AG04450 (cell line): ENCODE measurements around the gene RNF213. TPM values are rescaled to one million over a fixed set of nuclear protein-coding genes. Genes with fewer than 3 reads are reported as not detected.
A peak's percentile ranks its signal among the peaks of the same experiment; 100 is the strongest.

ENCODE experiments used
- CTCF ChIA-PET: fragments of 300-600, 350-600 bp; formaldehyde crosslinking; extraction: SDS; loops from one replicate; lab custom pipeline; 2022; ENCODE audit warnings: antibody characterized with exemption, inconsistent platforms; lab: Charles Lee
- POLR2A ChIA-PET: fragments of 350-600 bp; formaldehyde crosslinking; extraction: SDS; loops from one replicate; lab custom pipeline; 2021; ENCODE audit warnings: antibody characterized with exemption, inconsistent platforms; lab: Yijun Ruan, JAX
- DNase-seq: peaks from one replicate; pipeline ENCODE4 v3.0.0-alpha.2; 2011; ENCODE audit warnings: low read depth, low spot score
- H3K27ac ChIP-seq: one replicate; pipeline ENCODE4 v1.5.1; 2012; ENCODE audit warnings: low read depth, low read length, control low read depth
- H3K27me3 ChIP-seq: one replicate; pipeline ENCODE4 v1.6.0; 2012; ENCODE audit warnings: low read length; ENCODE audit not compliant: control insufficient read depth, insufficient read depth
- H3K4me3 ChIP-seq: 2 replicates; pipeline ENCODE4 v1.5.1; 2011; ENCODE audit warnings: mild to moderate bottlenecking, low read depth, low read length, control low read depth
- H3K9me3 ChIP-seq: 2 replicates; pipeline ENCODE4 v1.5.1; 2012; ENCODE audit warnings: low read length; ENCODE audit not compliant: control insufficient read depth, insufficient read depth
- polyA plus RNA-seq: library from polyadenylated mRNA; depleted of rRNA; stranded (reverse); fragments of >200 nt; gene quantifications from 2 replicates; pipeline ENCODE4 v1.2.3, GENCODE V29; 2011
- TF ChIP-seq, protein P1 (sequence below): IDR thresholded peaks from 2 replicates; pipeline ENCODE4 v1.5.1; 2011; ENCODE audit warnings: low read depth, low read length, control low read depth, inconsistent platforms

RNF213 gene
- polyA plus RNA-seq, 1 experiment = 46.8 TPM

DNA sequence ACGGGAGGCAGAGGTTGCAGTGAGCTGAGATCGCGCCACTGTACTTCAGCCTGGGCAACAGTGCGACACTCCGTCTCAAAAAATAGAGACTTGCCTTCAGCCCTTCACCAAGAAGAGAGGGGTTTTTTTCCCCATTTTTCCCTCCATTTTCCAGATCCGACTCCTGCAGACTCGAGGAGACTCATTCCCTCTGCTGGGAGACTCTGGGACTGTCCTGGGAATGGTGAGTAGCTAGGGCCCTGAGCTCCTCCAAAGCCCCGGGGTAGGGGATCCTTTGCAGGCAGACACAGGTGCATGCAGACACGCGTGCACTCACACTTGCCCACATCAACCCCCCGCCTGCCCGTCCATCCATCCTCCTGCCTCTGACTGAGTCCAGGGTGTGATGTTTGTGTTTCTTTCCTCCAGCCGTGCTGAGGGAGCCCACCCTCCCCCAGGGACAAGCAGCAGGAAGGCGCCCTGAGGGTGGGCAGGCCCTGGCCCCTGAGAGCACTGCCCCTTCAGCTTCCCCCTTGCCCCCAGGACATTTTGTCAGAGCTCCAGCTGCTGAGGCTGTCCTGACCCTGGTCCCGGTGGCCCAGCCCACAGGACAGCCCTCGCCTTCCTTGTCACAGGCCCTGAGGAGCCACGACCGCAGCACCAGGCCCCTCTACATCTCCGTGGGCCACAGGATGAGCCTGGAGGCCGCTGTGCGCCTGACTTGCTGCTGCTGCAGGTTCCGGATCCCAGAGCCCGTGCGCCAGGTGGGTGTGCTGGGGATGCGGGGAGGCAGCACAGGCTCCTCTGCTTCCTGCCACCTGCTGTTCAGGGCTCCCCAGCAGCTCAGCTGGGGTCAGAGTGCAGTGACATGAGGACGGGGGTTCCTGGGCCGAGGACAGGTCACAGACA is 164.5 kb downstream of the RNF213 start:
- TF ChIP-seq, protein P1, sequence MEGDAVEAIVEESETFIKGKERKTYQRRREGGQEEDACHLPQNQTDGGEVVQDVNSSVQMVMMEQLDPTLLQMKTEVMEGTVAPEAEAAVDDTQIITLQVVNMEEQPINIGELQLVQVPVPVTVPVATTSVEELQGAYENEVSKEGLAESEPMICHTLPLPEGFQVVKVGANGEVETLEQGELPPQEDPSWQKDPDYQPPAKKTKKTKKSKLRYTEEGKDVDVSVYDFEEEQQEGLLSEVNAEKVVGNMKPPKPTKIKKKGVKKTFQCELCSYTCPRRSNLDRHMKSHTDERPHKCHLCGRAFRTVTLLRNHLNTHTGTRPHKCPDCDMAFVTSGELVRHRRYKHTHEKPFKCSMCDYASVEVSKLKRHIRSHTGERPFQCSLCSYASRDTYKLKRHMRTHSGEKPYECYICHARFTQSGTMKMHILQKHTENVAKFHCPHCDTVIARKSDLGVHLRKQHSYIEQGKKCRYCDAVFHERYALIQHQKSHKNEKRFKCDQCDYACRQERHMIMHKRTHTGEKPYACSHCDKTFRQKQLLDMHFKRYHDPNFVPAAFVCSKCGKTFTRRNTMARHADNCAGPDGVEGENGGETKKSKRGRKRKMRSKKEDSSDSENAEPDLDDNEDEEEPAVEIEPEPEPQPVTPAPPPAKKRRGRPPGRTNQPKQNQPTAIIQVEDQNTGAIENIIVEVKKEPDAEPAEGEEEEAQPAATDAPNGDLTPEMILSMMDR = no peak
- no peaks in the 10 kb centered on the region; the same call in 1 of the 2 replicates for H3K9me3 ChIP-seq
- POLR2A ChIA-PET = interaction anchor here (1.0 kb wide), 1 partner anchor 7 kb away, joined by 3 read pairs; no protein-coding TSS in a partner anchor
- no peak overlapping the region for H3K4me3 ChIP-seq
- CTCF ChIA-PET = interaction anchor here (0.6 to 4.0 kb wide), 3 partner anchors 143 to 202 kb away, joined by 3 to 28 read pairs (median 3); no protein-coding TSS in a partner anchor
- DNase-seq = no peak
- H3K27me3 ChIP-seq = no peaks in the 10 kb centered on the region
- no peak overlapping the region for H3K27ac ChIP-seq

GRCh38 chr17:80425835-80426426 is 165.3 kb downstream of the RNF213 start:
- Histone ChIP-seq H3K9me3 (no peaks in the 10 kb centered on the region; the same call in 1 of the 2 replicates), H3K27ac (no peak overlapping the region), H3K4me3 (no peak overlapping the region), H3K27me3 (no peaks in the 10 kb centered on the region)
- ChIA-PET POLR2A (interaction anchor here (1.0 kb wide), 1 partner anchor 8 kb away, joined by 3 read pairs; no protein-coding TSS in a partner anchor), CTCF (interaction anchor here (4.0 kb wide), 1 partner anchor 149 kb away, joined by 28 read pairs; no protein-coding TSS in a partner anchor)
- no peak for DNase-seq
- TF ChIP-seq, protein P1 = no peak

DNA sequence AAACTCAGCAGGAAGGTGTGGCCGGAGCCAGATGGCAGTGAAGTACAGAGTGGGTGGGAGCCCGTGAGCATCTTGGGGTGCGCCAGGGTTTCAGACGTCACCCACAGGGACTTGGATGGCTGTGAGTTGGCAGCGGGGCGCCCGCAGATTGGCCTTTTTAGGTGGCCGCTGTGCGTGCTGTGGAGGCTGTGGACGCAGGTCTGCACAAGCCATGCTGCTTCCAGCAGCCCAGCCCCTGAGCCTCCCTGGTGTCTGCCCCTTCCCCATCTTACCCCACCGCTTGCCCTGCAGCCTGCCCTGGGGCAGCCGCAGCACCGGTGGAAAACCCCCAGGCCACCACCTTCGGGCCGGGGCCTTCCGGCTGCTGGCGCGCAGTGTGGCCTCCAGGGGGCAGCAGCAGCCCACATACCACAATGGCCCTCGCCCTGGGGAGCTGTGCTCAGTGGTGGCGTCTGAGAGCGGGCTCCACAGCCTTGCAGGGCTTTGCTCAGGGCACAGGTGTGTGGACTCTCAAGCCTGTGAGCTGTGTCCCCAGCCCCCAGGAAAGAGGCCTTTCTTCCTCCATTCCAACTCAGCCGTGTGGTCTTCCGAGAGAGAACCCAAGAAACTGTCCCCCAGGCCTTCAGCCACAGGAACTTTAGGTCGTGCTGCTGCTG is 166.1 kb downstream of the RNF213 start:
- TF ChIP-seq, protein P1 = peak; percentile 93
- ChIA-PET POLR2A (no interaction called here), CTCF (interaction anchor here (0.6 to 4.0 kb wide), 21 partner anchors 10 to 557 kb away, joined by 3 to 28 read pairs (median 4); no protein-coding TSS in a partner anchor)
- H3K27ac ChIP-seq = no peak overlapping the region
- no peak overlapping the region for H3K4me3 ChIP-seq
- DNase-seq = peak; percentile 16
- no peaks in the 10 kb centered on the region; the same call in 1 of the 2 replicates for H3K9me3 ChIP-seq
- no peaks in the 10 kb centered on the region for H3K27me3 ChIP-seq

GRCh38 chr17:80427366-80428282 is 167.0 kb downstream of the RNF213 start:
- POLR2A ChIA-PET = no interaction called here
- no peak overlapping the region for H3K27ac ChIP-seq
- TF ChIP-seq, protein P1 = no peak
- CTCF ChIA-PET = interaction anchor here (0.6 to 4.0 kb wide), 21 partner anchors 10 to 557 kb away, joined by 3 to 28 read pairs (median 4); no protein-coding TSS in a partner anchor
- no peaks in the 10 kb centered on the region; the same call in 1 of the 2 replicates for H3K9me3 ChIP-seq
- H3K4me3 ChIP-seq = no peak overlapping the region
- H3K27me3 ChIP-seq = no peaks in the 10 kb centered on the region
- no peak for DNase-seq
